ENCODE results near the gene ACSF3. TPM values are rescaled to one million over a fixed set of nuclear protein-coding genes. Genes with fewer than 3 reads are reported as not detected.

Gene ACSF3
- total and polyA plus RNA-seq, 2 donors (not counting 1 experiment from before 2014, with no cell fraction given), result 45.2 to 113 TPM

- TF ChIP-seq EZH2 (IDR thresholded peaks at IDR 0.05; ENCODE audit: borderline replicate concordance, insufficient read depth, low read depth, low read length, poor library complexity, severe bottlenecking) (no peak), CTCF (IDR thresholded peaks at IDR 0.05) (no peak)
- Histone ChIP-seq H3K4me3 (ENCODE audit: control extremely low read depth in 1 of 5, extremely low read depth in 1 of 5, insufficient read depth in 1 of 5, low read depth in 2 of 5, low read length in 4 of 5) (no peak overlapping the region), H4K20me1 (ENCODE audit: control insufficient read depth, insufficient read depth, low read length, poor library complexity, severe bottlenecking) (no peaks in the 10 kb centered on the region), H3K79me2 (ENCODE audit: control insufficient read depth, insufficient read depth, low read length) (no peaks in the 10 kb centered on the region), H3K36me3 (replicated peaks in 1 of 2; ENCODE audit: control extremely low read depth in 1 of 2, control insufficient read depth in 1 of 2, extremely low read depth in 1 of 2, insufficient read depth in 2 of 2, low read length in 1 of 2) (no peaks in the 10 kb centered on the region), H2AFZ (ENCODE audit: insufficient read depth, low read depth, low read length, poor library complexity, severe bottlenecking) (no peak overlapping the region), H3K4me1 (ENCODE audit: control insufficient read depth in 2 of 2, insufficient read depth in 2 of 2, low read length in 2 of 2) (peaks cover 14 to 15% of the 10 kb centered on the region in 2 donors), H3K9me3 (ENCODE audit: control extremely low read depth in 1 of 3, control insufficient read depth in 2 of 3, insufficient read depth in 1 of 3, low read length in 2 of 3) (peaks cover 0 to 20% (median 0%) of the 10 kb centered on the region in 3 donors), H3K4me2 (replicated peaks; ENCODE audit: low read depth, low read length, poor library complexity, severe bottlenecking) (no peak overlapping the region), H3K27ac (ENCODE audit: low read length in 2 of 2) (no peak overlapping the region), H3K9ac (ENCODE audit: low read length) (no peak overlapping the region), H3K27me3 (replicated peaks in 1 of 4; ENCODE audit: control extremely low read depth in 1 of 4, control insufficient read depth in 3 of 4, insufficient read depth in 4 of 4, low read length in 3 of 4) (no peaks in the 10 kb centered on the region)
- ChIA-PET POLR2A (interaction anchor here (0.6 kb wide), 1 partner anchor 114 kb away, joined by 7 read pairs; no protein-coding TSS in a partner anchor), CTCF (no interaction called here)
- H3K4me3 Mint-ChIP-seq, result no peak overlapping the region
- intact Hi-C loops (cut with micrococcal nuclease), result no loop called here
- H3K4me1 Mint-ChIP-seq, result peaks cover 12% of the 10 kb centered on the region
- H3K27me3 Mint-ChIP-seq, result no peaks in the 10 kb centered on the region
- H3K27ac Mint-ChIP-seq, result peak overlapping the region; percentile 41
- WGBS (ENCODE audit: insufficient coverage), result 93% methylated on average over 25 of the region's 30 CpGs
- ATAC-seq (ENCODE audit: low read depth) (no peak), DNase-seq (no peak)
- H3K9me3 Mint-ChIP-seq (ENCODE audit: insufficient read depth), result no peaks in the 10 kb centered on the region
These were observed 21.7 kb upstream of the ACSF3 start for GRCh38 chr16:89071686-89072547.

GRCh38 chr16:89072548-89073130, 21.0 kb upstream of the ACSF3 start:
- peaks cover 0 to 20% (median 0%) of the 10 kb centered on the region in 3 donors for H3K9me3 ChIP-seq (ENCODE audit: control extremely low read depth in 1 of 3, control insufficient read depth in 2 of 3, insufficient read depth in 1 of 3, low read length in 2 of 3)
- TF ChIP-seq CTCF (IDR thresholded peaks at IDR 0.05) (no peak), EZH2 (IDR thresholded peaks at IDR 0.05; ENCODE audit: borderline replicate concordance, insufficient read depth, low read depth, low read length, poor library complexity, severe bottlenecking) (no peak)
- intact Hi-C loops (cut with micrococcal nuclease), result no loop called here
- H3K4me1 Mint-ChIP-seq, result peaks cover 5% of the 10 kb centered on the region
- POLR2A ChIA-PET, result no interaction called here
- no peak overlapping the region for H3K9ac ChIP-seq (ENCODE audit: low read length)
- H4K20me1 ChIP-seq (ENCODE audit: control insufficient read depth, insufficient read depth, low read length, poor library complexity, severe bottlenecking), result no peaks in the 10 kb centered on the region
- no peaks in the 10 kb centered on the region for H3K36me3 ChIP-seq (replicated peaks in 1 of 2; ENCODE audit: control extremely low read depth in 1 of 2, control insufficient read depth in 1 of 2, extremely low read depth in 1 of 2, insufficient read depth in 2 of 2, low read length in 1 of 2)
- peaks cover 6 to 8% of the 10 kb centered on the region in 2 donors for H3K4me1 ChIP-seq (ENCODE audit: control insufficient read depth in 2 of 2, insufficient read depth in 2 of 2, low read length in 2 of 2)
- H3K4me3 Mint-ChIP-seq, result no peak overlapping the region
- no peak overlapping the region for H3K27ac Mint-ChIP-seq
- H3K27me3 Mint-ChIP-seq, result no peaks in the 10 kb centered on the region
- 98% methylated on average over 19 of the region's 22 CpGs for WGBS (ENCODE audit: insufficient coverage)
- H2AFZ ChIP-seq (ENCODE audit: insufficient read depth, low read depth, low read length, poor library complexity, severe bottlenecking), result no peak overlapping the region
- no peak overlapping the region for H3K4me2 ChIP-seq (replicated peaks; ENCODE audit: low read depth, low read length, poor library complexity, severe bottlenecking)
- H3K79me2 ChIP-seq (ENCODE audit: control insufficient read depth, insufficient read depth, low read length), result no peaks in the 10 kb centered on the region
- ATAC-seq (ENCODE audit: low read depth) (no peak), DNase-seq (no peak)
- H3K4me3 ChIP-seq (ENCODE audit: control extremely low read depth in 1 of 5, extremely low read depth in 1 of 5, insufficient read depth in 1 of 5, low read depth in 2 of 5, low read length in 4 of 5), result no peak overlapping the region
- CTCF ChIA-PET, result no interaction called here
- no peaks in the 10 kb centered on the region for H3K9me3 Mint-ChIP-seq (ENCODE audit: insufficient read depth)
- H3K27me3 ChIP-seq (replicated peaks in 1 of 4; ENCODE audit: control extremely low read depth in 1 of 4, control insufficient read depth in 3 of 4, insufficient read depth in 4 of 4, low read length in 3 of 4), result no peaks in the 10 kb centered on the region
- H3K27ac ChIP-seq (ENCODE audit: low read length in 2 of 2), result no peak overlapping the region

Measured in B cell (primary cell).